HG02759 (cell line): ENCODE measurements around the gene TCP11.

ENCODE experiments used
- ATAC-seq: cut with Tn5 transposase; IDR thresholded peaks from one replicate; pipeline ENCODE4 v1.9.1; 2021; ENCODE audit warnings: mild to moderate bottlenecking, moderate library complexity; ENCODE audit not compliant: unreplicated experiment

The TCP11 gene

GRCh38 chr6:35096129-35096862 lies 44.8 kb downstream of the TCP11 start:
- no peak for ATAC-seq

GRCh38 chr6:35094183-35094582 lies 47.0 kb downstream of the TCP11 start:
- no peak for ATAC-seq

- ATAC-seq, result no peak
These were observed 47.4 kb downstream of the TCP11 start for GRCh38 chr6:35093783-35094182.

GRCh38 chr6:35093118-35093445 lies 48.1 kb downstream of the TCP11 start:
- no peak for ATAC-seq

- ATAC-seq, result no peak
These were observed 48.6 kb downstream of the TCP11 start for GRCh38 chr6:35092362-35093117.

GRCh38 chr6:35091346-35092083 lies 49.6 kb downstream of the TCP11 start:
- ATAC-seq, result no peak

GRCh38 chr6:35090734-35091133 lies 50.4 kb downstream of the TCP11 start:
- no peak for ATAC-seq

GRCh38 chr6:35089935-35090505 lies 51.1 kb downstream of the TCP11 start:
- no peak for ATAC-seq

GRCh38 chr6:35089216-35089934 lies 51.8 kb downstream of the TCP11 start:
- no peak for ATAC-seq

- ATAC-seq, result no peak
These were observed 52.6 kb downstream of the TCP11 start for GRCh38 chr6:35088281-35089215.

- ATAC-seq, result no peak
These were observed 53.5 kb downstream of the TCP11 start for GRCh38 chr6:35087361-35088280.

- ATAC-seq, result no peak
These were observed 54.3 kb downstream of the TCP11 start for GRCh38 chr6:35086636-35087360.

- ATAC-seq, result no peak
These were observed 54.9 kb downstream of the TCP11 start for GRCh38 chr6:35086282-35086632.

GRCh38 chr6:35085359-35086281 lies 55.5 kb downstream of the TCP11 start:
- no peak for ATAC-seq

GRCh38 chr6:35084511-35085203 lies 56.5 kb downstream of the TCP11 start:
- no peak for ATAC-seq

- ATAC-seq, result no peak
These were observed 57.1 kb downstream of the TCP11 start for GRCh38 chr6:35084041-35084491.
